HG03175 (cell line): ENCODE measurements around the gene UNC13B.
"Not testable (repeated sequence)": the region's sequence is repeated elsewhere in the genome, so short reads cannot be mapped to it uniquely, and the experiment has no call there.

ENCODE experiments used
- ATAC-seq: cut with Tn5 transposase; IDR thresholded peaks from one replicate; pipeline ENCODE4 v1.9.1; 2021; ENCODE audit warnings: mild to moderate bottlenecking, moderate library complexity; ENCODE audit not compliant: unreplicated experiment

Gene UNC13B

DNA sequence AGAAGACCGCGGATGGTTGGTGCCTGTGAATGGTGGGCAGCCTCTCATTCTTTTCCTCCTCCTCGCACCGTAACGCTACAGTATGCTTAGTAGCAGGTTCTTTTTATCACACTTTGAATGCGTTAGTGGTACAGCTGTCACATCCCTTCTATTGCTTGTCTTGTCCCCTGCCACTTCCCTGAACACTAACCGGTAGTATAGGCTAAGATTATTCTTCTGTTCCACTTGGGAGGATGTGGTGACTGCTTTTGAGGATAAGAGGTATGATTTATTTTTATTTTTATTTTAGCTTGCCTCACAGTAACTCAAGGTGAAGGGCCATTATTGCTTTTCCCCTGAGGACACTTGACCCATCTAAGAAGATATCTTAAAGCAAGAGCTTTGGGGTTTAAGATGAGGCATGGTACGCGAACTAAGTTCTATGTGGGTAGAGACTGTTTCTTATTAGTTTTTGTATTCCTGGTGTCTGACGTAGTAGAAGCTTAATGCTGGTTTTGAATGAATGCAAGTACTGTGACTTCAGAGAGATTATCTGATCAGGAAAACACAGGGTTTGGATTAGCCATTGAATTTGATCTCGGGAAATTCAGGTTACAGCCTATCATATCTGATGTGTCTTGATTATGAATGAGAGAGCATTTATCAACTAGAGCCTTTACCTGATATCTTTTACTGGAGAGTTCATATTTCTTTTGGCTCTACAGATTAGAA, 951 bp downstream of the UNC13B start:
- ATAC-seq, result no peak

DNA sequence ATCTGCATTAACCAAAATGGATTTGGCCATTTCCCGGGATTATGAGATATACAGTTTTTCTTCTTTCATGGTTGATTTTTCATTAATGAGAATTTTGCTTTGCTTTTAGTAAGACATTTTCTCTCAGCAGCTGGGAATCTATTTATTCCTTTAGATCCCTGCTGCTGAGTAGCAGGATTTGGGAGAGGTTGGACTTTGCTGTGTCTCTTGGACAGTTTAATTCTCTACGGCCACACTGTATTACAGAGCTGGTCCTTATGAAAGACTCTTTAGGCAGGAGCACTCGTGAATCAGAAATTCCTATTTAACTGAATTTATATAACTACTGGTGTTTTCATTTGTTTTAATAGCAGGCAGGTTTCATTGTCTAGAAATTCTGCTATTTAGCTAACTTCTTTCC, 1.6 kb downstream of the UNC13B start:
- ATAC-seq, result no peak

DNA sequence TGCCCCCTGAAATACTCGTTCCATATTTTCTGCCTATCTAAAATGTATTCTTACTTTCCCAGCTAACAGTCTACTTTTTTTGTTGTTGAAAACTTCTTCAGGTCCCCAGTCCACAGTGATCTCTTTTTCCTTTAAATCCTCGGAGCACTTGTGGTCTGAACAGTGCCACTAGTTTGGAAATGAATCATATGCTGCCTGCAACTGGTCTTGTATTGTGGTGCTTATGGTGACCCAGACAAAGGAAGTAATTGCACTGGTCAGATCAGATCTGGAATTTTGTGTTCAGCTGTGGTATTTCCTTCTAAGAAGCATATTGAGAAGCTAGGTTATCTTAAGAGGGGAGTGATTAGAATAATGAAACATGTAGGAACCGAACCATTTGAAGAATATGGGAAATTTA, 2.9 kb downstream of the UNC13B start:
- no peak for ATAC-seq

DNA sequence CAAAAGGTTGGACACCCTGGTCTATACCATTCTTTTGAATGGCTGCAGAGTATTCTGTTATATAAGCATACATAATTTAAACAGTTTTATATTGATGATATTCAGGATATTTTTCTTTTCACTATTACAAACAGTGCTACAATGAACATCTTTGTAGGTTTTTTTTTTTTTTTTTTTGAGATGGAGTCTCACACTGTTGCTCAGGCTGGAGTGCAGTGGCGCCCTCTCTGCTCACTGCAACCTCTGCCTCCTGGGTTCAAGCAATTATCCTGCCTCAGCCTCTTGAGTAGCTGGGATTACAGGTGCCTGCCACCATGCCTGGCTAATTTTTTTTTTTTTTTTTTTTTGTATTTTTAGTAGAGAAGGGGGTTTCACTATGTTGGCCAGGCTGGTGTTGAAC, 5.6 kb downstream of the UNC13B start:
- not testable (repeated sequence) for ATAC-seq

DNA sequence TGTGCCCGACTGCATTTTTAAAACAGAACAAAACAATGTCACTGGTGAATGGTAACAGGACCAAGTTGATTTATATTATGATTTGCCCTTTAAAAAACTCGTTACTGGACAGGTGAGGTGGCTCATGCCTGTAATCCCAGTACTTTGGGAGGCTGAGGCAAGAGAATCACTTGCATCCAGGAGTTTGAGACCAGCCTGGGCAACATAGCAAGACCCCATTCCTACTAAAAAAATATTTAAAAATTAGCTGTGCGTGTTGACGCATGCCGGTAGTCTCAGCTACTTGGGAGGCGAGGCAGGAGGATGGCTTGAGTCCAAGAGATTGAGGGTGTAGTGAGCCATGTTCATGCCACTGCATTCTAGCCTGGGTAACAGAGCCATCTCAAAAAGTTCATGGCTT, 7.2 kb downstream of the UNC13B start:
- no peak for ATAC-seq

DNA sequence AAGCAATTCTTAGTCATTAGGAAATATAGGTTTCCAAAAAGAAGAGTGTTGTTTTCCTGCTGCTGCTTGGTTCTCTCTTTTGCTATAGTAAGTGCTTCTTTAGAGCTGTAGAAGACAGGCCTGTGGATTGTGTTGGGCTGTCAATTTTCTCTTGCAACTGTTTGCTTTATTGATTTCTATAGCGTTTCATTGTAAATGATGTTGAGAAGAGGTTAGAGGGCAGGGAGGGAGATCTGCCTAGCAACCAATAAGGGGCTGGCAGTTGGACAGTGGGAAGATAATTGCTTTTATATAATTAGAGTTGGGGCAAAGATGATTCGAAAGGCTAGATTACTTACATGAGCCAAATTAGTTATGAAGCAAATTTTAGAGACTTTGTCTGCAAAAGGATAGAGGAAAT, 11.1 kb downstream of the UNC13B start:
- no peak for ATAC-seq

DNA sequence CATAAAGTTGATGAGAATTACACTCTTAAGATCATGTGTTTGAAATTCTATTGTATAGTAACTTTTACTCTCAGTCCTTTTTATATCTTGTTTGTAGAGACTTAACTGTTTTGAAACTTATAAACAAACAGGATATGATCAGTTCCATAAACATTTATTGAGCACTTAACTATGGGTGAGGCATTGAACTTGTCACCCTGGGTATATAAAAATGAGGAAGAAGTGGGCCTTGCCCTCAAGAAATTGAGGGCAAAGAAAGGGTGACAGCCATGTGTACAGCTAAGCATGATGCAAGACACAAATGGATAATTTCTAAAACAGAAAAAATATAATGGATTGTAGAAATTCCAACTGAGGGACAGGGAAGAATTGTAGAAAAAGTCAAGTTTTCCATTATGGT, 15.7 kb downstream of the UNC13B start:
- ATAC-seq, result no peak

DNA sequence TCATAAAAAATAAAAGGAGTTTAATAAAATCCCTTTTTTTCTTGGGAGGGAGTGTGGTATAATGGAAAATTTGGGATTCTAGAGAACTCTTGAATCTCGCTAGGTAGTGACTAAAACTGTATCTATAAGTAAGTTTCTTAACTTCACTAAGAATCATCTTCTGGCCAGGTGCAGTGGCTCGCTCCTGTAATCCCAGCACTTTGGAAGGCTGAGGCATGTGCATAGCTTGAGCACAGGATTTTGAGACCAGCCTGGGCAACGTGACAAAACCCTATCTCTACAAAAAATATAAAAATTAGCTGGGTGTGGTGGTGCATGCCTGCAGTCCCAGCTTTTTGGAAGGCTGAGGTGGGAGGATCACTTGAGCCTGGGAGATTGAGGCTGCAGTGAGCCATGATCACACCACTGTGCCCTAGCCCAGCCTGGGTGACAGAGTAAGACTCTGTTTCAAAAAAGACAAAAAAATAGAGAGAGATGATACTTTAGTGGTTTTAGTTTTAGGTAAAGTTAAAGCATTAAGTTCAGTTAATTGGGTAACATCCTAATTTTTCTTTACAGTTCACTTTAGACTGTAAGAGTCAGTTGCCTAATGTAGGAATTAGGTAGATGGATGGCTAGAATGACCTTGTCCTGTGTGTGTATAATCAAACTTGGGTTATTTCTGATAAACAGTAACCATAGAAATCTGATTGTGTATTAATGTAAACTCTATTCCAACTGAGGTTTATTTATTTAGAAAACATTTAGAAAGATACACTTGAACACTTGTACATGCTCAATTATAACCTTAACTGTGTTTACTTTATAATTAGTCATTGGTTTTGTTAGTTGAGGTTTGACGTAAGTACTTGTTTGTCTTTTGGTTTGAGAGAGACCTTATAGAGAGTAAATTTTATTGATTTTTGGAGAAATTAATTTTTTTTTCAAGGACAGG, 17.8 kb downstream of the UNC13B start:
- ATAC-seq, result no peak

DNA sequence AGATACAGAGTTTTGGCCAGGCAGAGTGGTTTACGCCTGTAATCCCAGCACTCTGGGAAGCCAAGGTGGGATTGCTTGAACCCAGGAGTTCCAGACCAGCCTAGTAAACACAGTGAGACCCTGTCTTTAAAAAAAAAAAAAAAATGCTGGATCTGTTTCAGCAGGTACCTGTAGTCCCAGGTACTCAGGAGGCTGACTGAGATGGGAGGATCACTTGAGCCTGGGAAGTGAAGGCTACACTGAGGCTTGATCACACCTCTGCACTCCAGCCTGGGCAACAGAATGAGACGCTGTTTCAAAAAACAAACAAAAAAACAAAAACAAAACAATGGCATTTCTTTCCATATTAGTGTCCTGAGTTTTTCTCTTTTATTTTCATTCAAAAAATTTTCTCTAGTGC, 19.0 kb downstream of the UNC13B start:
- no peak for ATAC-seq

DNA sequence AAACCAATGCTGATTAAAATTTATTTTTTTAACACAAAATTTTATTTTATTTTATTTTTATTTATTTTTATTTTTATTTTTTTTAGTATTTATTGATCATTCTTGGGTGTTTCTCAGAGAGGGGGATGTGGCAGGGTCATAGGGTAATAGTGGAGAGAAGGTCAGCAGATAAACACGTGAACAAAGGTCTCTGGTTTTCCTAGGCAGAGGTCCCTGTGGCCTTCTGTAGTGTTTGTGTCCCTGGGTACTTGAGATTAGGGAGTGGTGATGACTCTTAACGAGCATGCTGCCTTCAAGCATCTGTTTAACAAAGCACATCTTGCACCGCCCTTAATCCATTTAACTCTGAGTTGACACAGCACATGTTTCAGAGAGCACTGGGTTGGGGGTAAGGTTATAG, 20.6 kb downstream of the UNC13B start:
- not testable (repeated sequence) for ATAC-seq

DNA sequence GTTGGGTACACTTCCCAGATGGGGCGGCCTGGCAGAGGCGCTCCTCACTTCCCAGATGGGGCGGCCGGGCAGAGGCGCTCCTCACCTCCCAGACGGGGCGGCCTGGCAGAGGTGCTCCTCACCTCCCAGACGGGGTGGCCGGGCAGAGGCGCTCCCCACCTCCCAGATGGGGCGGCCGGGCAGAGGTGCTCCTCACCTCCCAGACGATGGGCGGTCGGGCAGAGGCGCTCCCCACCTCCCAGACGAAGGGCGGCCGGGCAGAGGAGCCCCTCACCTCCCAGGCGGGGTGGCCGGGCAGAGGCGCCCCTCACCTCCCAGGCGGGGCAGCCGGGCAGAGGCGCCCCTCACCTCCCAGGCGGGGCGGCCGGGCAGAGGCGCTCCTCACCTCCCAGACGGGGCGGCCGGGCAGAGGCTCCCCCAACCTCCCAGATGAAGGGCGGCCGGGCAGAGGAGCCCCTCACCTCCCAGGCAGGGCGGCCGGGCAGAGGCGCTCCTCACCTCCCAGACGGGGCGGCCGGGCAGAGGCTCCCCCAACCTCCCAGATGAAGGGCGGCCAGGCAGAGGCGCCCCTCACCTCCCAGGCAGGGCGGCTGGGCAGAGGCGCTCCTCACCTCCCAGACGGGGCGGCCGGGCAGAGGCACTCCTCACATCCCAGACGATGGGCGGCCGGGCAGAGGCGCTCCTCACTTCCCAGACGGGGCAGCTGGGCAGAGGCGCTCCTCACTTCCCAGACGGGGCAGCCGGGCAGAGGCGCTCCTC, 21.4 kb downstream of the UNC13B start:
- not testable (repeated sequence) for ATAC-seq

DNA sequence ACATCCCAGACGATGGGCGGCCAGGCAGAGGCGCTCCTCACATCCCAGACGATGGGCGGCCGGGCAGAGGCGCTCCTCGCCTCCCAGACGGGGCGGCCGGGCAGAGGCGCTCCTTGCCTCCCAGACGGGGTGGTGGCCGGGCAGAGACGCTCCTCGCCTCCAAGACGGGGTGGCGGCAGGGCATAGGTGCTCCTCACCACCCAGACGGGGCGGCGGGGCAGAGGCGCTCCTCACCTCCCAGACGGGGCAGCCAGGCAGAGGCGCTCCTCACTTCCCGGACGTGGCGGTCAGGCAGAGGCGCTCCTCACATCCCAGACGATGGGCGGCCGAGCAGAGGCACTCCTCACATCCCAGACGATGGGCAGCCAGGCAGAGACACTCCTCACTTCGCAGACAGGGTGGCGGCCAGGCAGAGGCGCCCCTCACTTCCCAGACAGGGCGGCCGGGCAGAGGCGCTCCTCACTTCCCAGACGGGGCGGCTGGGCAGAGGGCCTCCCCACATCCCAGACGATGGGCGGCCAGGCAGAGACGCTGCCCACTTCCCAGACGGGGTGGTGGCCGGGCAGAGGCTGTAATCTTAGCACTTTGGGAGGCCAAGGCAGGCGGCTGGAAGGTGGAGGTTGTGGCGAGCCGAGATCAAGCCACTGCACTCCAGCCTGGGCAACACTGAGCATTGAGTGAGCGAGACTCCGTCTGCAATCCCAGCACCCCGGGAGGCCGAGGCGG, 22.1 kb downstream of the UNC13B start:
- ATAC-seq, result not testable (repeated sequence)

DNA sequence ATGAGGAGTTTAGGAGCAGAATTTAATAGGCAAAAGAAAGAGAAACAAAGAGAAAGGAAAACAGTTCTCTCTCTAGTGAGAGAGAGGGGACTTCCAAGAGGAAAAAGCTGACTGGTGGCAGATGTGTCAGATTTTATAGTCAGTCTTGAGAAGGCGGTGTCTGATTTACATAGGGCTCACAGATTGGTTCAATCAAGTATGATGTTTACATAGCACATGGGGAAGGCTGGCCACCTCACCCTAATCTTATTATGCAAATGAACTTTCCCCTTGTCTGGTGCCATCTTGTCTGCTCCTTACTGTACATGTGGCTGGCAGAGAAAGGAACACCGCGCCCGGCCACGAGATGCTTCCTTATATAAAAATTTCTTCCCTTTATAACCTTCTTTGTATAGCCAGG, 24.7 kb downstream of the UNC13B start:
- ATAC-seq, result no peak

DNA sequence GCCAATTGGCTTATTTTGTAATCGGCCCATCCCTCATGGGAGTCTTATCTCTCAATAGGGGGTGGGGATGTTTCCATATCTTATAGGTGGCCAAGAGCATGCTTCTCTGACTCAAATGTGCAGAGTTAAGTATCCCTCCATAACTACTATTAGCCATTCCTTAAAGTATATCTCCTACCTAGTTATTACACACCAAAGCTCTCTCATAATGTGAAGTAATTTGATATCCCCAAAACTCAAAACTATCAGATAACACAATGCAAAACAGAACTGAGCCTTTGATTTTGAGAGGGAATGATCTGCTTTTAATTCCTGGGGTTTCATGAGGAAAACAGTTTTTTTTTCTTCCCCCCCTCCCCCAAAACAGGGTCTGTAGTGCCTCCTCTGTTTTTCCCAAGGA, 28.4 kb downstream of the UNC13B start:
- ATAC-seq, result no peak

DNA sequence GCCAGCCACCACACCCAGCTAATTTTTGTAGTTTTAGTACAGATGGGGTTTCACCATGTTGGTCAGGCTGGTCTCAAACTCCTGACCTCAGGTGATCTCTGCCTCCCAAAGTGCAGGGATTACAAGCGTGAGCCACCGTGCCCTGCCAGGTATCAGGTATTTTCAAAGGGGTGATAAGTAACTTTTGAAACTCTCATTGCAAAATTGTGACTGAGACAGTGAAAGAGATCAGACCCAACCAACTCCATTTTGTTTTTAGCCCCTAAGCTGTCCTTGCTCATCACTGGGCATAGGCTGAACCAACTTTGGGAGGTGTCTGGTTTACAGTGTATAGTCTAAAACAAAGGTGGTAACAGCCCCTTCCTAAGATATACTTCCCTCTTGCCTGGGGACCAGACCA, 29.3 kb downstream of the UNC13B start:
- no peak for ATAC-seq

DNA sequence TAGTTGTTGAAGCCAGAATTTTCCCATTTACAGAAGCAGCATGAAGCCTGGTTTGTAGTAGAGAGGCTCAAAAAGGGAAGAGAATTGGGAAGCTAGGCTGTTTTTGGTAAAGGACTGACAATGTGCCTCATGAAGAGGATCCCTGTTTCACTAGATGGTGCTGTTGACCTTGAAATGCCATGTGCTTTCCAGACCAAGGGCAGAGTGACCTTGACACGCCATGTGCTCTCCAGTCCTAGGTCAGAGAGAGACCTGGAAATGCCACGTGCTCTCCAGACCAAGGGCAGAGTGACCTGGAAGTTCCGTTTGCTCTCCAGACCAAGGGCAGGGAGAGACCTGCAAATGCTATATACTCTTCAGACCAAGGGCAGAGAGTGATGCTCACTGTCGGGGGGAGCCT, 32.0 kb downstream of the UNC13B start:
- no peak for ATAC-seq

DNA sequence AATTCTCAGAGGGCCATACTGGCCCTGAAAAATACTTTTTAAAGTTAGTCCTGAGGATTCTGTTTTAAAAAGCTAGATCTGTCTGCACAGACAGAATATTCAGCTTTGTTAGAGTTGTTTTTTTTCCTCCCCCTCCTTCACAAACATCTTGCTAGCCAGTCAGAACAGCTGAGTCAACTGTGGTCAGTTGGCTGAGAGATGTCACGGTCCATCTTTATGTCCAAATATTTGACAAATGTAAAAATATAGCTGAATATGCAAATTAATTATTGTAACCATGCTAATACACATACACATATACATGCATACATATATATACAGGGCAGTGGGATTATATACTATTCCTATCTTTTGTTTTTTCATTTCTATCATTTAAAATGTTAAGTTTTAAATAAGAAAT, 33.9 kb downstream of the UNC13B start:
- no peak for ATAC-seq

DNA sequence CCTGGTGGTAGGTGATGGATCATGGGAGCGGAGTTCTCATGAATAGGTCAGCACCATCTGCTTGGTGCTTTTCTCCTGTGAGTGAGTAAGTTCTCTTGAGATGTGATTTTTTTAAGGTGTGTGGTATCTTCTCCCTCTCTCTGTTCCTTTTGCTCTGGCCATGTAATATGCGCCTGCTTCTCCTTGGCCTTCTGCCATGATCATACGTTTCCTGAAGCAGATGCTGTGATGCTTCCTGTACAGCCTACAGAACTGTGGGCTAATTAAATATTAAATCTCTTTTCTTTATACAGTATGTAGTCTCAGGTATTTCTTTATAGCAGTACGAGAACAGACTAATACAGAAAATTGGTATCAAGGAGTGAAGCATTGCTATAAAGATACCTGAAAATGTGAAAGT, 36.4 kb downstream of the UNC13B start:
- ATAC-seq, result no peak

DNA sequence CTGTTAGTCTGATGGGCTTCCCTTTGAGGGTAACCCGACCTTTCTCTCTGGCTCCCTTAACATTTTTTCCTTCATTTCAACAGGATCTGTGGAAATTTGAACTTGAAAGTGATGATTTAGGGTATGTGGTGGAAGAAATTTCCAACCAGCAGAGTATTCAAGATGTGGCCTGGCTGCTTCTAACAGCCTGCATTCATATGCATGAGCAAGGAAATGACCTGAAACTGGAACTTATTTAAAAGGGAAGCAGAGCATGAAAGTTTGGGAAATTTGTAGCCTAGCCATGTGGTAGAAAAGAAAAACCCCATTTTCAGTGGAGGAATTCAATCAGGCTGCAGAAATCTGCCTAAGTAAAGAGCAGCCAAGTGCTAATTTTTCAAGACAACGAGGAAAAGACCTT, 41.7 kb downstream of the UNC13B start:
- no peak for ATAC-seq

DNA sequence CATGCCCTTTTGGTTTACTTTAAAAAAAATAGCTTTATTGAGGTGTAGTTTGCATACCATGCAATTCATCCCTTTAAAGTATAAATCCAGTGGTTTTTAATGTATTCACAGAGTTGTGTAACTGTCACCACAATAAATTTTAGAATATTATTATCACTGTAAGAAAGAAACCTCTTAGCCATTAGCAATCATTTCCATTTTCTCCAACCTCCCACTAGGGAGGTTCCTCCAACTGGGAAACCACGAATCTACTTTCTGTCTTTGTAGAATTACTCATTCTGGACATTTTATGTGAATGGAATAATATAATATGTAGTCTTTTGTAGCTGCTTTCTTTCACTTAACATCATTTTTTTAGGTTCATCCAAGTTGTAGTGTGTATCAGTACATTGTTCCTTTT, 43.5 kb downstream of the UNC13B start:
- no peak for ATAC-seq

DNA sequence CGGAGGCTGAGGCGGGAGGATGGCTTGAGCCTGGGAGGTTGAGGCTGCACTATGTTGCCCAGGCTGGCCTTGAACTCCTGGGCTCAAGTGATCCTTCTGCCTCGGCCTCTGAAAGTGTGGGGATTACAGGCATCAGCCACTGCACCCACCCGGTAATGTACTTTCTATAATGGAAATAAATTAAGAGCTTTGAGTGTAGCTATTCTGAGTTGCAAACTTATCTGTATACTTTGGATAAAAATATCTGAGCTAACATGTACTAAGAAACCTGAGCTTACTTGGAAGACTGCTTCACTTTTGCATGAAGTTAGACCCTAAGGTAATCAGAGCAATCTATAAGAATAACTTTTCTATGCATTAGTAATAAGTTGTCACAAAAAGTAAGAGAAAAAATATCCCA, 50.0 kb downstream of the UNC13B start:
- no peak for ATAC-seq
